BLaER1 (cell line): Measurements from ENCODE around the gene OR10A5.

Experiments used
- H3K27ac ChIP-seq: shearing (Covaris generic); formaldehyde crosslinking; 2 replicates; pipeline ENCODE4 v1.8.1; 2022
- H3K27me3 ChIP-seq: shearing (Covaris generic); formaldehyde crosslinking; 2 replicates; pipeline ENCODE4 v1.8.1; 2022
- H3K36me3 ChIP-seq: shearing (Covaris generic); formaldehyde crosslinking; 2 replicates; pipeline ENCODE4 v1.8.1; 2022
- H3K4me1 ChIP-seq: shearing (Covaris generic); formaldehyde crosslinking; 2 replicates; pipeline ENCODE4 v1.8.1; 2022
- H3K4me2 ChIP-seq: shearing (Covaris generic); formaldehyde crosslinking; 2 replicates; pipeline ENCODE4 v1.8.1; 2022
- H3K4me3 ChIP-seq: shearing (Covaris generic); formaldehyde crosslinking; 2 replicates; pipeline ENCODE4 v1.8.1; 2022
- H3K9ac ChIP-seq: shearing (Covaris generic); formaldehyde crosslinking; 2 replicates; pipeline ENCODE4 v1.8.1; 2022
- H3K9me3 ChIP-seq: shearing (Covaris generic); formaldehyde crosslinking; 2 replicates; pipeline ENCODE4 v1.8.1; 2022
- H4K20me1 ChIP-seq: shearing (Covaris generic); formaldehyde crosslinking; 2 replicates; pipeline ENCODE4 v1.8.1; 2022
- Cebpa-rat ChIP-seq: shearing (Covaris generic); IDR thresholded peaks from 2 replicates; pipeline ENCODE4 v1.8.1; 2022

The OR10A5 gene

GRCh38 chr11:6895010-6895409 is 49.5 kb downstream of the OR10A5 start:
- no peaks in the 10 kb centered on the region for H3K27me3 ChIP-seq
- no peaks in the 10 kb centered on the region for H3K4me1 ChIP-seq
- H3K27ac ChIP-seq: no peak overlapping the region
- no peak overlapping the region for H3K4me2 ChIP-seq
- no peak overlapping the region for H3K9ac ChIP-seq
- H3K4me3 ChIP-seq: no peak overlapping the region
- no peaks in the 10 kb centered on the region for H3K36me3 ChIP-seq
- no peak for TF ChIP-seq Cebpa-rat
- no peaks in the 10 kb centered on the region for H3K9me3 ChIP-seq
- H4K20me1 ChIP-seq: no peaks in the 10 kb centered on the region
